Duodenal mucosa (tissue), 2 donors: ENCODE results near the gene ITGA1.

Experiments used
- H3K27ac ChIP-seq: one replicate; pipeline ENCODE4 v1.7.0; 2013; ENCODE audit warnings: low read depth, low read length
- H3K27me3 ChIP-seq, 2 donors: one replicate each; pipeline ENCODE4 v1.7.0; 2013; ENCODE audit warnings: low read length in 2 of 2, control low read depth in 1 of 2; ENCODE audit not compliant: insufficient read depth in 2 of 2, control insufficient read depth in 1 of 2
- H3K36me3 ChIP-seq, 2 donors: one replicate each; pipeline ENCODE4 v1.7.0; 2013; ENCODE audit warnings: low read length in 2 of 2, control low read depth in 1 of 2; ENCODE audit not compliant: insufficient read depth in 2 of 2, control insufficient read depth in 1 of 2
- H3K4me1 ChIP-seq, 2 donors: one replicate each; pipeline ENCODE4 v1.7.0; 2013; ENCODE audit warnings: low read length in 2 of 2, control low read depth in 1 of 2; ENCODE audit not compliant: insufficient read depth in 2 of 2, control insufficient read depth in 1 of 2
- H3K4me3 ChIP-seq, 2 donors: one replicate each; pipeline ENCODE4 v1.7.0; 2013; ENCODE audit warnings: low read length in 2 of 2, low read depth in 1 of 2
- H3K9ac ChIP-seq, 2 donors: one replicate each; pipeline ENCODE4 v1.7.0; 2013; ENCODE audit warnings: low read length in 2 of 2, low read depth in 1 of 2
- H3K9me3 ChIP-seq, 2 donors: one replicate each; pipeline ENCODE4 v1.7.0; 2013; ENCODE audit warnings: low read length in 2 of 2, control low read depth in 1 of 2; ENCODE audit not compliant: control insufficient read depth in 1 of 2

ITGA1 gene

DNA sequence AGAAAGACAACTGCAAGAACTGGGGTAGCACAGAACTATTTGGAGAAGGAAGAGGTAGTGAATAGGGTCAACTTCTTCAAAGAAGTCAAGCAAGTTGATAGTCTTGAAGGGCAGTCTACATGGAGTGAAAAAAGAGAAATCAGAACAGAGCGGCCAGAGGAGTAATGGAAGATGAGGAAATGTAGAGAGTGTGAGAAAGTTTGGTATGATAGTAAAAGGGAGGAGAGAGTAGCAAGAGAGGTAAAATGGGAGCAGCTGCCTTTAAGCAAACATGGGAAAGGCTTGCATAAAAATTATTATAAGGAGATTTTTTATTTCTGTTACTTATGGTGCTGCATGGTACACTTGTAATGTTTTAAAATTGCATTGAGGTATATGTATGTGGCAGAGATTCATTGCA is 208.2 kb downstream of the ITGA1 start:
- H3K27me3 ChIP-seq: no peaks in the 10 kb centered on the region
- H3K27ac ChIP-seq: no peak overlapping the region
- H3K9me3 ChIP-seq: no peaks in the 10 kb centered on the region
- H3K9ac ChIP-seq: no peak overlapping the region
- peaks cover 0 to under 1% of the 10 kb centered on the region in 2 donors for H3K4me1 ChIP-seq
- H3K36me3 ChIP-seq: no peaks in the 10 kb centered on the region
- H3K4me3 ChIP-seq: no peak overlapping the region

DNA sequence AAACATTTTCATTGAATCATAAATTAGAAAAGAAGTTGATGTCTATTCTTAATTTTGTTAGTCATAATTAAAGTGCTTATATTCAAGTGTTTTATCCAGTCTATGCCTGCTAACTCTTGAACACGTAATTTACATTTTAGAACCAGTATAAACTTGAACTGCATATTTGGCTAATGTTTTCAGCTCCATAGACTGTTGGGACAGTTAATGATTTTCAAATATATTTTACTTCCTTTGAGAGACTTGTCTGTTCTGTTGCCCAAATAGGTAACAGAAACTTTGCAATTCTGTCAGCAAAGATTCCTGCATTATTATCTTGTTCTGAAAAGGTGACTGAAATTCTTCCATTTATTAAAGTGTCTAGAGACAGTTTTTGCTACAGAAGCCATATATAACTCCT is 209.3 kb downstream of the ITGA1 start:
- H3K27ac ChIP-seq: no peak overlapping the region
- H3K36me3 ChIP-seq: no peaks in the 10 kb centered on the region
- H3K4me3 ChIP-seq: no peak overlapping the region
- no peaks in the 10 kb centered on the region for H3K9me3 ChIP-seq
- H3K27me3 ChIP-seq: no peaks in the 10 kb centered on the region
- no peaks in the 10 kb centered on the region for H3K4me1 ChIP-seq
- no peak overlapping the region for H3K9ac ChIP-seq

DNA sequence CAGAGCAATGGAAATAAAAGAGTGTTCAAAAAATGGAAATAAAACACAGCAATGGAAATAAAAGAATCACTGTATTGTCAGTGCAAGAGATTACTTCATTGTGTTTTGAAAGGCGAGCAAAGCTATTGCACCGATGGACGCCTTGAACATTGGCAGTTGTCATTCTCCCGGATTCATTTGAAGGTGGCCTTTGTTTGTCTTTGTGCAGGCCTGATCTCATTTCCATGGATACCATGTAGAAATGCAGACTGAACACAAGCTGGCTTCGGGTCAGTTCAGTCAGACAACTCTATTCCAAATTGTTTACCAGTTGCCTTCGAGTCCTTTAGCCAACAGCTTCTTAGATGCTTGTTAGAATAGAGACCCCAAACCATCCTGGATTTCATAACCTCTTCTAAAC is 209.7 kb downstream of the ITGA1 start:
- H3K36me3 ChIP-seq: no peaks in the 10 kb centered on the region
- H3K9ac ChIP-seq: no peak overlapping the region
- no peaks in the 10 kb centered on the region for H3K9me3 ChIP-seq
- H3K27ac ChIP-seq: no peak overlapping the region
- no peaks in the 10 kb centered on the region for H3K27me3 ChIP-seq
- H3K4me3 ChIP-seq: no peak overlapping the region
- no peaks in the 10 kb centered on the region for H3K4me1 ChIP-seq

DNA sequence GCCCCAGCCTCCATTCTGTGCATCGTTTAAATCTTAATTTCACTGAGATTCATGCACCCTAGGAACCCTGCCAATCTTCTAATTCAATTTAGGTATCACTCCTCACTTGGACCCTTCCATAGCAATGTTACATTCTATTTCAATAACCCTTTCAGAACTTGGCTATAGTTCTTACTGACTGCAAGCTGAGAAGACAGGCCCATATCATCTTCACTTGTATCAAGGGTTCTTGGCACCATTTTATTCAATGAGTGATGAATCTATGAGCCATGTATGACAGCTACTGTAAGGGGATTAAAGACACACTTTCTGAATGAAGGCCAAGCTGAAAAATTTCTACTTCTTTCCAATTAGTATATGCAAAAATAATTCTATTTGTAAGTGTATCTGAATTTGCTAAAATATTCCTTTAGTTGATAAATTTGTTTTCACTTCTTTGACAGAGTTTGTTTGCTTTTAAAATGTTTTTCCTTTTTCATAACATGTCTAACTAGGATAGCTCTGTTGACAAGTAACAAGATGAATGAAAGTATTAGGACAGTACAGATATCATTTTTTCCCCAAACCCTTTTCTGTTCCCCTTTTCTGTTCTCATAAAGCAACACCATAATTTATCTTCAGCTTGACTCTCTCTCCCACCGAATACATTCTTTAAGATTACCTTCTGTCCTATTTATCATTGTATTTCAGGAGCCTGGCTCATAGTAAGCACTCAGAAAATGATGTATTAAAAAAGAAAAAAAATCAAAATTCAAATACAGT is 211.0 kb downstream of the ITGA1 start:
- H3K27ac ChIP-seq: no peak overlapping the region
- no peaks in the 10 kb centered on the region for H3K4me1 ChIP-seq
- no peak overlapping the region for H3K4me3 ChIP-seq
- H3K9ac ChIP-seq: no peak overlapping the region
- no peaks in the 10 kb centered on the region for H3K36me3 ChIP-seq
- no peaks in the 10 kb centered on the region for H3K27me3 ChIP-seq
- no peaks in the 10 kb centered on the region for H3K9me3 ChIP-seq

DNA sequence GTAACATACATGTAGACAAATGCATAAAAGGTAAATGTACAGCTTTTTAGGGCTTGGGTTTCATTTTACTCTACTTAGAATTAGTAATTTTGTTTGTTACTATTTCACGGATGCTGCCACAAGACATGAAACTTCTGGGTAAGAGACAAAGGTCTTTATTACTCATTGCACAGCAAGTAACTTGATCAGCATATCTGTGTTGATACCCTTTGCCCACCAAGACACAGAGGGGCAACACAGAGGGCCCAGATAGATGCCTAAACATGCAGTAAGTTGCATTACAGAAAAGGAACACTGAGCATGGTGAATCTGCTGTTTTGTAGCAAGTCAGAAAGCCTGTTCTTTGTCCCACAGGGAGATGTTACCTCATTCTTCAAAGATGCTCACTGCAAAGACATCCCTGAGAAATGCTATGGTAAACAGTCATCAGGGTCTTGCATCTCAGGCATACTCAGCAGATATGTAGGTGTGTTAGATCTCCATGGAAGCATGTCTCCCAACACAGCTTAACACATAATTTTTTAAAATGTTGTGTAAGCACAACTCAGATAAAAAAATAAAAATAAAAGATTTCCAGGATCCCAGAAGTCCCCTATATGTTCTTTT is 211.7 kb downstream of the ITGA1 start:
- no peak overlapping the region for H3K4me3 ChIP-seq
- no peaks in the 10 kb centered on the region for H3K4me1 ChIP-seq
- no peaks in the 10 kb centered on the region for H3K27me3 ChIP-seq
- no peaks in the 10 kb centered on the region for H3K36me3 ChIP-seq
- no peak overlapping the region for H3K9ac ChIP-seq
- no peaks in the 10 kb centered on the region for H3K9me3 ChIP-seq
- H3K27ac ChIP-seq: no peak overlapping the region

DNA sequence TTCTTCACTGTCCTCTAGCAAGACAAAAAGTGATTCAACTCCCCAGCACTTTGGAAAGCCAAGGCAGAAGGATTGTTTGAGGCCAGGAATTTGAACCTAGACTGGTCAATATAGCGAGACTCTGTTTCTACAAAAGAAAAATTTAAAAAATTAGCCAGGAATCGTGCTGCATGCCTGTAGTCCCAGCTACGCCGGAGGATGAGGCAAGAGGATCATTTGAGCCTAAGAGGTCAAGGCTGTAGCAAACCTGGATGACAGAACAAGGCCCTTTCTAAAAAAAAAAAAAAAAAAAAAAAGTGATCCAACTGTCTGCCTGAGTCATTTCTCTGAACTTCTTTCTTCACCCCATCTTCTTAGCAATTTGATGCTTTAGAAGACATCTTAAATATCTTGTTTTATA is 213.8 kb downstream of the ITGA1 start:
- peaks cover 0 to 3% of the 10 kb centered on the region in 2 donors for H3K36me3 ChIP-seq
- H3K4me1 ChIP-seq: no peaks in the 10 kb centered on the region

DNA sequence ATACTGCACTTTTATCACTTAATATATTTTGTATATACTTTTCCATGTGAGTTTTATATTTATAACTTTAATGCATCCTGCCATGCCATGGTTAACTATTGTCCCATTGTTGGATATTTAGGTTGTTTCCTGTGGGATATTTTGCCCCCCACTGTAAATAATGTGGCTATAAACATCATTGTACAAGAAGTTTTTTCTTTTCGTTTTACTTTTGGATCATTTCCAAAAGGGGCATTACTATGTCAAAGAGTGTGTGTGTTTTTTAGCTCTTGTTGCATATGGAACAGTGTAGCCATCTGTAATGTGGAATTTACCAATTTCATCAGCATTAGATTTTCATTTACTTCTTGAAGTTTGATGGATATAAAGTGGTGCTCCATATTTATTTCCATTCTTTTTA is 214.8 kb downstream of the ITGA1 start:
- Histone ChIP-seq H3K27ac (no peak overlapping the region), H3K4me3 (no peak overlapping the region), H3K4me1 (peaks cover 0 to 4% of the 10 kb centered on the region in 2 donors), H3K27me3 (no peaks in the 10 kb centered on the region), H3K36me3 (peaks cover 0 to 3% of the 10 kb centered on the region in 2 donors), H3K9me3 (no peaks in the 10 kb centered on the region), H3K9ac (no peak overlapping the region)

More for the DNA sequence above, 213.8 kb downstream of the ITGA1 start:
- Histone ChIP-seq H3K27me3 (no peaks in the 10 kb centered on the region), H3K9ac (no peak overlapping the region), H3K9me3 (no peaks in the 10 kb centered on the region), H3K27ac (no peak overlapping the region), H3K4me3 (no peak overlapping the region)

DNA sequence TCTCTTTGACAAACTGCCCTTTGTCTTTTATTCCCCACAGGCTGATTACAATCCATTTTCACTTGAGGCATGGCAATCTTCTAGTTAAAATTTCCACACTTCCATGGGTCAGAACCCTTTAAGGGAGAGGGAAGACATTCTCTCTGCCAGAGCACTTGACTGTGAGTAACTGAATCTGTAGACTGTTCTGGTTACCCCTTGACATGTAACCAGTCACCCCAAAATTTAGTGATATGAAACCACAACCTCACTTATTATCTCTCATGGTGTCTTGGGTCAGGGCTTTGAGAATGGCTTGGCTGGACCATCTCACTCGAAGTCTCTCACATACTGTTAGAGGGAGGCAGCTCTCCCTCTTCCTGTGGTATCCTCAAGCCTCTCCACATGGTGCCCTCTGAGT is 215.4 kb downstream of the ITGA1 start:
- Histone ChIP-seq H3K9ac (no peak overlapping the region), H3K4me1 (peaks cover 0 to 4% of the 10 kb centered on the region in 2 donors), H3K27me3 (no peaks in the 10 kb centered on the region), H3K9me3 (no peaks in the 10 kb centered on the region), H3K27ac (no peak overlapping the region), H3K4me3 (no peak overlapping the region), H3K36me3 (peaks cover 0 to 3% of the 10 kb centered on the region in 2 donors)

DNA sequence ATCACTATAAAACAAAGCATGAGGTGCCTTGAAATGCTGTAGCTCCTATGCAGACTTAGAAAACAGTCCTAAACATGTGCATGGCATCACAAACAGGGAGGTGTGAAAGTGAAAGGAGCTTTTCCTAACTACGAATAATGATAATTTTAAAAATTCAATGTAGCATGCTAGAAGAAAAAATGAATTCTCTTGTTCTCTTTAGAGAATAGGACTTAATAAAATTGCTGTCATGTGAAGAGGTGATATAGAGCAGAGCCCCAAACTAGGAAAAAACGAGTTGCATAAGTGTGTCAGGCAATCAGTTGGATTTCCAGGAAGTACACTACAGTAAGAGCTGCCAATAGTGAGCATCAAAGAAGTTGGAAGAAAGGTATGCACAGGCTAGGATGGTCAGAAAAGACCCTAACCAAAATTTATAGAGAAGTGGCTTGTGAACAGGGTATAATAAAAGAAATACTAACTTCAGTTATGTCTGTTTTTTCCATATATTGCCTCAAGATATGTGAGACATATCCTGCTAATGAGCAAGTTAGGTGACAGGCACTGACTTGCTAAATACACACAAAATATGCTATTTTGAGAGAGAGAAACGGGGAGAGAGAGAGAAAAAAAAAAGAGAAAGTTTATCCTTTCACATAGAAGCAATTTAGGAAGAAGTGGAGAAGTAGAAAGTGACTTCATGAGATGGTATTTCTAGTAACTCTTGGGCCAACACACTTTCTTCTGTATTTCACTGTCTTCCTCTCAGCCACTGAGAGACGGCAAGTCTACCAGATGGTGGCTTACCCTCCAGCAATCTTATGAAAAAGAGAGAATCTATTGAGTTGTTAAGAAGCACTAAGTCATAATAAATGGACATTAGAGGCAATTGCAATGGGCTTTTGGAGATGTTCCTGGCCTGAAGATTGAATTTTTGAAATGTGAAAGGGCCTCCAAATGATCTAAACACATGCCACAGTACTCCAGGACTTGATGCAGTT is 219.5 kb downstream of the ITGA1 start:
- H3K36me3 ChIP-seq: peaks cover 0 to 3% of the 10 kb centered on the region in 2 donors
- H3K9ac ChIP-seq: no peak overlapping the region
- no peak overlapping the region for H3K4me3 ChIP-seq
- H3K27me3 ChIP-seq: no peaks in the 10 kb centered on the region
- H3K4me1 ChIP-seq: peaks cover 0 to 4% of the 10 kb centered on the region in 2 donors
- H3K9me3 ChIP-seq: no peaks in the 10 kb centered on the region
- H3K27ac ChIP-seq: no peak overlapping the region

DNA sequence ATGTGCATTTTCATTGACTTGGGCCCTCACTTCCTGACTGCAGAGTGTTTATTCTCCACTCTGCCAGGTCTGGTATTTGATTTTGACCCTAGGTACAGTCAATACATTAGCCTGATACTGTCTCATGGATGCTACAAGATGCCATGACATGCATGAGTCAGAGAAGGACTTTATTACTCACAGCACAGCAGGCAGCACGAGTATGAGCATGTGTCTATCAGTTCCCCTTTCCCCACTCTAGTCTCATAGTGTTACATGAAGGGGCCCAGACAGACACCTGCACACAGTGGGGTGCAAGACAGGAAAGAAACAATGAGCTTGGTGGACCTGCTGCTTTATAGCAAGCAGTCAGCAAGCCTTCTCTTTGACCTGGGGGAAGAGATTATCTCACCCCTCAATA is 221.0 kb downstream of the ITGA1 start:
- Histone ChIP-seq H3K4me3 (no peak overlapping the region), H3K9ac (no peak overlapping the region), H3K4me1 (peaks cover 0 to 4% of the 10 kb centered on the region in 2 donors), H3K36me3 (peaks cover 0 to 3% of the 10 kb centered on the region in 2 donors), H3K27ac (no peak overlapping the region), H3K9me3 (no peaks in the 10 kb centered on the region), H3K27me3 (no peaks in the 10 kb centered on the region)
